ENCODE measurements around the gene GPBP1L1. TPM values are rescaled to one million over a fixed set of nuclear protein-coding genes. Genes with fewer than 3 reads are reported as not detected.

Gene GPBP1L1
- total and polyA plus RNA-seq, 2 of the 13 experiments (the other 11 are each of a cell fraction or from before 2014, with no cell fraction given) = 45.9 to 86.1 TPM

- TF ChIP-seq ARNTL (CRISPR knock-in tag; IDR thresholded peaks at IDR 0.05) (0 out of 2 replicates have a peak, but pooled peaks have one; percentile 53), SIX1 (CRISPR knock-in tag; IDR thresholded peaks at IDR 0.05; ENCODE audit: borderline replicate concordance) (peak; percentile 14; the same call in 1 of the 2 replicates), HOXA7 (CRISPR knock-in tag; IDR thresholded peaks at IDR 0.05) (no peak), ERF (CRISPR knock-in tag; IDR thresholded peaks at IDR 0.05) (peak; percentile 44; the same call in 1 of the 2 replicates), SRY (CRISPR knock-in tag; IDR thresholded peaks at IDR 0.05) (peak; percentile 15; the same call in 1 of the 2 replicates), PTBP1 (IDR thresholded peaks at IDR 0.05; ENCODE audit: low read depth, low read length, poor library complexity, severe bottlenecking) (no peak), SMAD9 (CRISPR knock-in tag; IDR thresholded peaks at IDR 0.05) (no peak), ETV5 (CRISPR knock-in tag; IDR thresholded peaks at IDR 0.05; ENCODE audit: borderline replicate concordance) (peak; percentile 54; the same call in 1 of the 2 replicates), JARID2 (CRISPR knock-in tag; IDR thresholded peaks at IDR 0.05; ENCODE audit: insufficient replicate concordance) (no peak), TAF15 (IDR thresholded peaks at IDR 0.05; ENCODE audit: low read depth, low read length, poor library complexity, severe bottlenecking) (no peak), ZNF558 (CRISPR knock-in tag; IDR thresholded peaks at IDR 0.05; ENCODE audit: borderline replicate concordance) (peak; percentile 70; the same call in 1 of the 2 replicates), KLF9 (CRISPR knock-in tag; IDR thresholded peaks at IDR 0.05; ENCODE audit: low read depth) (no peak), NFKBIZ (CRISPR knock-in tag; IDR thresholded peaks at IDR 0.05) (no peak), WIZ (CRISPR knock-in tag; IDR thresholded peaks at IDR 0.05) (0 out of 2 replicates have a peak, but pooled peaks have one; percentile 33), KDM3A (CRISPR knock-in tag; IDR thresholded peaks at IDR 0.05; ENCODE audit: low read depth) (0 out of 2 replicates have a peak, but pooled peaks have one; percentile 47), TOE1 (CRISPR knock-in tag; IDR thresholded peaks at IDR 0.05) (peak; percentile 58; the same call in 1 of the 2 replicates), ZNF784 (CRISPR knock-in tag; IDR thresholded peaks at IDR 0.05; ENCODE audit: borderline replicate concordance) (no peak; the same call in 1 of the 2 replicates), ZNF333 (CRISPR knock-in tag; IDR thresholded peaks at IDR 0.05; ENCODE audit: borderline replicate concordance) (no peak), ZFP90 (CRISPR knock-in tag; IDR thresholded peaks at IDR 0.05; ENCODE audit: borderline replicate concordance) (no peak), RBM39 (IDR thresholded peaks at IDR 0.05; ENCODE audit: low read depth, low read length, poor library complexity, severe bottlenecking) (peak; percentile 69), REPIN1 (CRISPR knock-in tag; IDR thresholded peaks at IDR 0.05; ENCODE audit: borderline replicate concordance, low read depth) (peak; percentile 76; the same call in 1 of the 2 replicates)
- TF ChIP-seq, protein P1, sequence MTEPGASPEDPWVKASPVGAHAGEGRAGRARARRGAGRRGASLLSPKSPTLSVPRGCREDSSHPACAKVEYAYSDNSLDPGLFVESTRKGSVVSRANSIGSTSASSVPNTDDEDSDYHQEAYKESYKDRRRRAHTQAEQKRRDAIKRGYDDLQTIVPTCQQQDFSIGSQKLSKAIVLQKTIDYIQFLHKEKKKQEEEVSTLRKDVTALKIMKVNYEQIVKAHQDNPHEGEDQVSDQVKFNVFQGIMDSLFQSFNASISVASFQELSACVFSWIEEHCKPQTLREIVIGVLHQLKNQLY (CRISPR knock-in tag; IDR thresholded peaks at IDR 0.05) = 0 out of 2 replicates have a peak, but pooled peaks have one; percentile 10
- TF ChIP-seq, protein P2, sequence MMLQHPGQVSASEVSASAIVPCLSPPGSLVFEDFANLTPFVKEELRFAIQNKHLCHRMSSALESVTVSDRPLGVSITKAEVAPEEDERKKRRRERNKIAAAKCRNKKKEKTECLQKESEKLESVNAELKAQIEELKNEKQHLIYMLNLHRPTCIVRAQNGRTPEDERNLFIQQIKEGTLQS (CRISPR knock-in tag; IDR thresholded peaks at IDR 0.05) = no peak
- TF ChIP-seq, protein P3, sequence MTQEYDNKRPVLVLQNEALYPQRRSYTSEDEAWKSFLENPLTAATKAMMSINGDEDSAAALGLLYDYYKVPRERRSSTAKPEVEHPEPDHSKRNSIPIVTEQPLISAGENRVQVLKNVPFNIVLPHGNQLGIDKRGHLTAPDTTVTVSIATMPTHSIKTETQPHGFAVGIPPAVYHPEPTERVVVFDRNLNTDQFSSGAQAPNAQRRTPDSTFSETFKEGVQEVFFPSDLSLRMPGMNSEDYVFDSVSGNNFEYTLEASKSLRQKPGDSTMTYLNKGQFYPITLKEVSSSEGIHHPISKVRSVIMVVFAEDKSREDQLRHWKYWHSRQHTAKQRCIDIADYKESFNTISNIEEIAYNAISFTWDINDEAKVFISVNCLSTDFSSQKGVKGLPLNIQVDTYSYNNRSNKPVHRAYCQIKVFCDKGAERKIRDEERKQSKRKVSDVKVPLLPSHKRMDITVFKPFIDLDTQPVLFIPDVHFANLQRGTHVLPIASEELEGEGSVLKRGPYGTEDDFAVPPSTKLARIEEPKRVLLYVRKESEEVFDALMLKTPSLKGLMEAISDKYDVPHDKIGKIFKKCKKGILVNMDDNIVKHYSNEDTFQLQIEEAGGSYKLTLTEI (CRISPR knock-in tag; conservative IDR thresholded peaks at IDR 0.05) = no peak
These were observed 1.7 kb upstream of the GPBP1L1 start, which contains the start of gene TMEM69 (continued) for GRCh38 chr1:45687754-45688740.
